GM12892 (cell line): ENCODE measurements around the gene STK32B.
"Not testable (repeated sequence)": the region's sequence is repeated elsewhere in the genome, so short reads cannot be mapped to it uniquely, and the experiment has no call there.

ENCODE experiments used
- DNase-seq: peaks from one replicate; pipeline ENCODE4 v3.0.0; 2011; ENCODE audit not compliant: insufficient read length
- FAIRE-seq: peaks from 2 replicates; lab custom pipeline; 2011; peaks lifted over from hg19 to GRCh38; lab: Jason Lieb, UNC
- POLR2A ChIP-seq: IDR thresholded peaks from 2 replicates; pipeline ENCODE4 v1.6.1; 2011; ENCODE audit warnings: low read depth, low read length, control low read depth
- POLR2AphosphoS5 ChIP-seq: IDR thresholded peaks from 2 replicates; pipeline ENCODE4 v1.6.1; 2011; ENCODE audit warnings: low read depth, low read length, control low read depth
- TAF1 ChIP-seq: IDR thresholded peaks from 2 replicates; pipeline ENCODE4 v1.6.1; 2011; ENCODE audit warnings: low read depth, mild to moderate bottlenecking, control low read depth, low read length, borderline replicate concordance

STK32B gene

DNA sequence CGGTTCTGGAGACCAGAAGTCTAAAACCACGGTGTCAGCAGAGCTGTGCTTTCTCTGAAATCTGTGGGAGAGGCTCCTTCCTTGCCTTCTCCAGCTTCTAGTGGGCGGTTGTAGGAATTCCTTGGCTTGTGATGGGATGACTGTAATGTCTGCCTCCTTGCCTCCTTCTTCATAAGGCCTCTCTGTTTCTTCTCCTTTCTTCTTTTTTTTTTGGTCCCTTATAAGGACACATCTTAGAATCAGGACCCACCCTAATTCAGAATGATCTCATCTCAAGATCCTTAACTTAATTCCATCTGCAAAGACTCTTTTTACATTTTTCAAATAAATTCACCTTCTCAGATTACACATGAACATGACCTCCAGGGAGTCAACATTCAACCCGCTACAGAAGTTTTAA lies 186.9 kb downstream of the STK32B start:
- TF ChIP-seq POLR2AphosphoS5 (no peak), TAF1 (no peak), POLR2A (no peak)
- DNase-seq (no peak), FAIRE-seq (no peak)

DNA sequence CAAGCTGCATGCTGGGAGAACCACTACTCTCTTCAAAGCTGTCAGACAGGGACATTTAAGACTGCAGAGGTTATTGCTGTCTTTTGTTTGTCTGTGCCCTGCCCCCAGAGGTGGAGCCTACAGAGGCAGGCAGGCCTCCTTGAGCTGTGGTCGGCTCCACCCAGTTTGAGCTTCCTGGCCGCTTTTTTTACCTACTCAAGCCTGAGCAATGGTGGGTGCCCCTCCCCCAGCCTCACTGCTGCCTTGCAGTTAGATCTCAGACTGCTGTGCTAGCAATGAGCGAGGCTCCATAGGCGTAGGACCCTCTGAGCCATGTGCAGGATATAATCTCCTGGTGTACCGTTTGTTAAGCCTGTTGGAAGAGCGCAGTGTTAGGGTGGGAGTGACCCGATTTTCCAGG lies 195.8 kb downstream of the STK32B start:
- not testable (repeated sequence) for FAIRE-seq, DNase-seq

DNA sequence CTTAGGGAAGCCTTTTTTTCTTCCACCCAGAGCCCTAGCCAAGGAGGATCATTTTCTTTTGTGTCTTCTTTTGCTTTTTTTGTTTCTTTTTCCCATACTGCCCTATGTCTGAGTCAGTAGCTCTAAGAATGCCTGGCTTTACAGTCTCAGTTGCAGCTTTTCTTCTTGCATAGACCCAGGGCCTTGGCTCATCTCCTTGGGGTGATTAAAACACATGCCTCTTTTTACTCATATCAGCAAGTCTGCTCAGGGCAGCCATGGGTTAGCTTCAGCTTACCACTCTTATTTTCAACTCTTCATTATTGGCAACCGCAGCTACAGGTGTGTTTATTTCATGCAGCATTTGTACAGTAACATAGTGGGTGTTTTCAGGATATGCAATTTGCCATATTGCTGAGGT lies 196.5 kb downstream of the STK32B start:
- TF ChIP-seq POLR2AphosphoS5 (no peak), POLR2A (no peak), TAF1 (no peak)
- DNase-seq (no peak), FAIRE-seq (no peak)

DNA sequence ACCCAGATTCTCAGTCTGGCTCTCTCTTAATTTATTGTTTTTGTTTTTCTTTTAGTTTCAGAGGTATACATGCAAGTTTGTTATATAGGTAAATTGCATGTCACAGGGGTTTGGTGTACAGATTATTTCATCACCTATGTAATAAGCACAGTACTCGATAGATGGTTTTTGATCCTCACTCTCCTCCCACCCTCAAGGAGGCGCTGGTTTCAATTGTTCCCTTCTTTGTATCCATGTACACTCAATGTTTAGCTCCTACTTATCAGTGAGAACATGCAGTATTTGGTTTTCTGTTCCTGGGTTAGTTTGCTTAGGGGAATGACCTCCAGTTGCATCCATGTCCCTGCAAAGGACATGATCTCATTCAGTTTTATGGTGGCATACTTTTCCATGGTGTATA lies 198.4 kb downstream of the STK32B start:
- DNase-seq (no peak), FAIRE-seq (no peak)
- TF ChIP-seq POLR2AphosphoS5 (no peak), TAF1 (no peak), POLR2A (no peak)

DNA sequence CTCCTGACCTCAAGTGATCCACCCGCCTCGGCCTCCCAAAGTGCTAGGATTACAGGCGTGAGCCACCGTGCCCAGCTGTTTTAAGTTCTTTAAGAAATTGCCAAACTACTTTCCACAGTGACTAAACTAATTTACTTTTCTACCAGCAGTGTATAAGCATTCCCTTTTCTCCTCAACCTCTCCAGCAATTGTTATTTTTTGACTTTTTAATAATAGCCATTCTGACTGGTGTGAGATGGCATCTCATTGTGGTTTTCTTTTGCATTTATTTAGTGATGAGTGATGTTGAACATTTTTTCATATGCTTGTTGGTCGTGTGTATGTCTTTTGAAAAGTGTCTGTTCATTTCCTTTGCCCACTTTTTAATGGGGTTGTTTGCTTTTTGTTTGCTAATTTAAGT lies 199.3 kb downstream of the STK32B start:
- FAIRE-seq, result not testable (repeated sequence)

DNA sequence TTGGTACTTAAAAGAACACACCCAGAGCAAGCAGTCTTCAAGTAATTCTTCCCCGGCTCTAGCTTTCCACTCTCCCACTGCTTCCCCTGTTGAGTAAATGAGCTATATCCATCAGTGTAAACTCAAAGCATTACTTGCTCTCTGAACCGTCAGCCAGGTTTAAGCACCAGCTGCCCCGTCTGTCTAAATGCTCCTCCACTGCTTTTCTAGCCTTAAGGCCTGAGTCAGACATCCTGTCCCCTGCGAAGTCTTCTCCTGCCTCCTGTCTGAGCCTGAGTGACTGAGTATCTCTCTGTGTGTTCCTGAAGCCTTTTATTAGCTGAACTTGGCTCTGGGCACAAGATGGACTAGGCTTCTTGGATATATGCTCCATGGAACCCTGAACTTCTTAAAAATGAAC lies 205.1 kb downstream of the STK32B start:
- no peak for FAIRE-seq

More for the DNA sequence above, 199.3 kb downstream of the STK32B start:
- DNase-seq, result not testable (repeated sequence)

DNA sequence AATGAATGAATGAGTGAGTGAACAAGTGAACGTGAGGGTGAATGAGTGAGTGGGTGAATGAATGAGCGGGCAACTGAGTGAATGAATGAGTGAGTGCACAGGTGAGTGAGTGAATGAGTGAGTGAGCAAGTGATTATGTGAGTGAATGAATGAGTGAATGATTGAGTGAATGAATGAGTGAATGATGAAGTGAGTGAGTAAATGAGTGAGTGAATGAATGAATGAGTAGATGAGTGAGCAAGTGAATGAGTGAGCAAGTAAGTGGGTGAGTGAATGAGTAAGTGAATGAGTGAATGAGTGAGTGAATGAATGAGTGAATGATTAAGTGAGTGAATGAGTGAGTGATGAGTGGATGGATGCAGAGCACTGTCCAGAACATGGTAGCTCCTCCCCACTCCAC lies 205.8 kb downstream of the STK32B start:
- no peak for FAIRE-seq
- DNase-seq, result no peak
- no peak for TF ChIP-seq POLR2A
- TF ChIP-seq POLR2AphosphoS5, result no peak

More for the DNA sequence above, 205.1 kb downstream of the STK32B start:
- DNase-seq, result no peak
- TF ChIP-seq TAF1 (no peak), POLR2AphosphoS5 (no peak), POLR2A (no peak)

DNA sequence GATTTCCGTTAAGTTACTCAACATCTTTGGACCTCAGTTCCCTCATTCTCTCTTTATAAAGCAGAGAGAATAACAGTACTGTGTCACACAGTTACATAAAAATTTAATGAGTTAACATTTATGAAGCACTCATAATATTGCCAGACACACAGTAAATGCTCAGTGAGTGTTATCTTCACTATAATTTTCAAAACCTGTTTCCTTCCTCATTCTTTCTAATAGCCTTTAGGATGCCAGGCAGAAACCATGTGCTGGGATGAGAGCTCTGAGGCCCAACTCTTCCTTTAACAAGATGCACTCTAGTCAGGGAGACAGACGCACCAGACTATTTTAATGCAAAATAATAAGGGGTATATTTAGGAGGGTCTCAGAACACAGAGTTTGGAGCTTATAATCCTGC lies 208.2 kb downstream of the STK32B start:
- FAIRE-seq, result no peak

DNA sequence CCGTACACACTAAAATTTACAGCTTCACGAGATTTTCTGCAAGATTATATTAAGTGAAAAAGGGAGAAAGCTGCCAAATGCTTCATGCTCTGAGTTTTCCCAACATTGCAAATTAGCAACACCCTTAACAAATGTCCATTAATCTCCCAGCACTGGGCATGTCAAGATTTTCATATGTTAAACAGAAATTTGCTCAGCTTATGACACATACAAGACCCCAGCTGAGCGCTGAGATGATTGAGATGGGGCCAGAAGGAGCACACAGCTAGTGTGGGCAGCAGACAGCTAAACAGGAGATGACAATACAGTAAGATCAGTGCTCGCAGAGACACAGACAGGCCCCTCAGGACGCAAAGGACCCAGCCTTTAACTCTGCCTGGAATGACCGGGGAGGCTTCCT lies 208.8 kb downstream of the STK32B start:
- no peak for DNase-seq
- TF ChIP-seq POLR2AphosphoS5, result no peak
- no peak for TF ChIP-seq POLR2A
- TF ChIP-seq TAF1, result no peak

More for the DNA sequence above, 208.2 kb downstream of the STK32B start:
- no peak for DNase-seq
- no peak for TF ChIP-seq POLR2A
- no peak for TF ChIP-seq TAF1
- no peak for TF ChIP-seq POLR2AphosphoS5

DNA sequence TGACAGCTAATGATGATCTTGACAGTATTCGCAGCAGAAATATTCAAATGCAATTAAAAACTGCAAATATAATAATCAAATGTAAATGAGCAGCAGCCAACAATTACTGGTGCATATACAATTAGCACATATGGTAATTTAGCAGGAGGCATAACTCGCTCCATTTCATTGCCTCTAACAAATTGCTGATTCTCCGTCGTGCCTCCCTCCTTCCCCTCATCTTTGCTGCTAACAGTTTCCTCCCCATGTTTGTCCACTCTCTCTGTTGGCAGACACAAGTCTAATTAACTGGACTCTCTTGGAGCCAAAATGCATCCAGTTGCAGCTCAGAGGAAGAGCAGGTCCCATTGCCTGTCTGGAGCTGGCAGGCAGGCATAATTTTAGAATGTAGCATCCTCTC lies 210.6 kb downstream of the STK32B start:
- no peak for FAIRE-seq
- no peak for DNase-seq
- TF ChIP-seq POLR2A (no peak), TAF1 (no peak), POLR2AphosphoS5 (no peak)

More for the DNA sequence above, 208.8 kb downstream of the STK32B start:
- FAIRE-seq, result no peak

DNA sequence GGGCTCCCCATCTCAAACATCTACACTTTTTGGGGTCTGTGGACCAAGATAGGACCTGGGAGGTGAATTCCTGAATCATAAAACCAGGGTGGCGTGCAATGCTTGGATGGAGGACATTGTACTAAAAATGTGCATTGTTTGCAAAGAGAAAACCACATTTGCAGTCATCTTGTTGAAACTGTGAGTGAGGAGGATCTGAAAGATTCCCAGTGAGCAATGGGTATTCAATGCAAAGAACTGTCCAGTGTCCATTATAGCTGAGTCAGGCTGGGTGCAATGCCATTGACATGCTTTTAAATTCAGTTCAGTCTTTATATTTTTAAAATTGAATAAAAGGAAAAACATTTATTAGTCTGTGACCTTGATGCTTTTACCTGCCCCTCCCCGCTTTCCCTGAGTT lies 215.7 kb downstream of the STK32B start:
- TF ChIP-seq TAF1, result no peak
- no peak for TF ChIP-seq POLR2AphosphoS5
- TF ChIP-seq POLR2A, result no peak
- DNase-seq, result no peak
- no peak for FAIRE-seq

DNA sequence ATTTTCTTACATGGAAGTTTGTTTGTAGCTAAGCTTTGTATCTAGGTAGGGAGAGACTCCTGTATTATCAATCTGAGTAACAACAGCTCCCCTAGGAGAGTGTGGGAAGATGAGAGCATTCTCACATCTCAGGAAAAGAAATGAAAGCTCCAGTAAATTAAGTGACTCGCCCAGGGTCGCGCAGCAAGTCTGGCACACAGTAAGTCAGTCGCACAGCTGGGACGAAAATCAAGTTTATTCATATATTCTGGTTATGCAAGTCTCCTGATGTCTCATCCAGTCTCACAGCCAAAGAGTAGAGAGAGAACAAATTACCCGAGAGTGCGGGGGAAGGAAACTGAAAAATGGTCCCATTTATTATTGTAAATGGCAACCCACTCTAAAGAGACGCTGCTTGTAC lies 216.1 kb downstream of the STK32B start:
- no peak for DNase-seq
- no peak for FAIRE-seq
- no peak for TF ChIP-seq POLR2A
- no peak for TF ChIP-seq POLR2AphosphoS5
- no peak for TF ChIP-seq TAF1

DNA sequence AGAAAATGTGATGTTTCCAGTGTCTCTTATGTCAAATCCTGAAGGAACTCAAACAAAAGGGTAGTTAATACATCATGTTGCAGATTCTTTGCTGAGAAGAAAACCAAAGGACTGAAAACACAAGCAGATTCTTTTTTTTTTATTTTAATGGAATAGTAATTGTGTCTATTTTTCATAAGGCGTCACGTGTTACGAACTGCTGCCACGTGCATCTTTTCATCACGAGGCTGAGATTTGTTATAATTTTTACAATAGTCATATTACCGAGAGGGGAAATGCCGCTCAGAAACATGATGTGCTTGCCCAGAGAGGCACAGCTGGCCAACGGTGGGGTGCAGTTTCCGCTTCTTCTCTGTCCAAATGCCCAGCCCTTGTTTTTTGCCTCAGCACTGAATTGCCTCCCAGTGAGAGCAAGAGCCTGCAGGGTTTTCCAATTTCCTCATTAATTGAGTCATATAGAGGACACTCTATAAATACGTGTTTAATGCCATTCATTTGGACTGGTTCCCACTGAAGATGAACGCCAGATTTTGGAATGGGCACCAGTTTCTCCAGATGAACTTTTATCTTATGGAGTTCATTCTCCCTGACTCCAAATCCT lies 225.3 kb downstream of the STK32B start:
- DNase-seq (no peak), FAIRE-seq (no peak)
- no peak for TF ChIP-seq TAF1
- TF ChIP-seq POLR2A, result no peak
- no peak for TF ChIP-seq POLR2AphosphoS5

DNA sequence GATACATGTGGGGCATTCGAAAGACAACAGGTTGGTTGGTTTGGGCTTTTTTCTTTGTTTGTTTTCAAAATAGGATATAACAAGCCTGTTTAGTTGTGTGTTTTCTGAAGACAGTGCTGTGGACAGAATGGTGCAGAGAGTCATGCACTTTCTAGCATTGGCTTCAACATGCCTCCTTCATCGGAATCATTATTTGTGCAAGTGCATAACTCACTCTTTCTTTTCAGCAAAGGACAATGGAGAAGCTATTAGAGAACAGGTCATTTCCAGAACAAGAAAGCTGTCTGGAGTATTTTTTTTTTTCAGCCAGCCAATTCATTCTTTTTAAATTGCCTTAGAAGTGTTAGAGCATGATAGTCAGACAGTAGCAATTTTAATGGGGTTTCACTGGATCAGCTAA lies 225.8 kb downstream of the STK32B start:
- DNase-seq, result no peak
- FAIRE-seq, result no peak
- TF ChIP-seq POLR2A (no peak), POLR2AphosphoS5 (no peak), TAF1 (no peak)
